Stimulated activated CD8-positive, alpha-beta memory T cell treated with anti-CD3 and anti-CD28 coated beads, Interleukin-12 subunit alpha, Interleukin-12 subunit beta, amount 100 ng/mL, for 4 hours (primary cell): Measurements from ENCODE around the gene TXN2.

ENCODE experiments used
- DNase-seq: peaks from one replicate; pipeline ENCODE4 v3.0.0-alpha.2; 2020; ENCODE audit warnings: low read depth

Gene TXN2

GRCh38 chr22:36486619-36487384 is 5.4 kb upstream of the TXN2 start:
- peak; percentile 39 for DNase-seq

GRCh38 chr22:36480941-36481392 is 473 bp downstream of the TXN2 start:
- no peak for DNase-seq

GRCh38 chr22:36478966-36479365 is 2.5 kb downstream of the TXN2 start:
- DNase-seq, result no peak

GRCh38 chr22:36475341-36475740 is 6.1 kb downstream of the TXN2 start:
- no peak for DNase-seq

GRCh38 chr22:36472689-36473088 is 8.8 kb downstream of the TXN2 start:
- no peak for DNase-seq

GRCh38 chr22:36471341-36471821 is 10.1 kb downstream of the TXN2 start:
- no peak for DNase-seq

- no peak for DNase-seq
These were observed 10.5 kb downstream of the TXN2 start for GRCh38 chr22:36470994-36471331.

- DNase-seq, result peak; percentile 62
These were observed 11.1 kb downstream of the TXN2 start for GRCh38 chr22:36470162-36470993.

- no peak for DNase-seq
These were observed 12.2 kb downstream of the TXN2 start for GRCh38 chr22:36469094-36469710.

- no peak for DNase-seq
These were observed 13.5 kb downstream of the TXN2 start for GRCh38 chr22:36467946-36468345.

- no peak for DNase-seq
These were observed 14.2 kb downstream of the TXN2 start for GRCh38 chr22:36467042-36467810.

GRCh38 chr22:36466258-36466657 is 15.2 kb downstream of the TXN2 start:
- DNase-seq, result no peak

GRCh38 chr22:36465232-36466021 is 16.0 kb downstream of the TXN2 start:
- DNase-seq, result no peak

GRCh38 chr22:36464715-36465231 is 16.7 kb downstream of the TXN2 start:
- DNase-seq, result no peak

GRCh38 chr22:36463783-36464184 is 17.7 kb downstream of the TXN2 start:
- DNase-seq, result no peak

GRCh38 chr22:36461665-36462649 is 19.5 kb downstream of the TXN2 start:
- no peak for DNase-seq

- DNase-seq, result no peak
These were observed 21.2 kb downstream of the TXN2 start for GRCh38 chr22:36460202-36460601.

- DNase-seq, result no peak
These were observed 23.6 kb downstream of the TXN2 start for GRCh38 chr22:36457688-36458450.

GRCh38 chr22:36456464-36456845 is 25.0 kb downstream of the TXN2 start:
- no peak for DNase-seq
